ENCODE results near the gene EIF3K.
A peak's percentile ranks its signal among the peaks of the same experiment; 100 is the strongest.

Gene EIF3K

DNA sequence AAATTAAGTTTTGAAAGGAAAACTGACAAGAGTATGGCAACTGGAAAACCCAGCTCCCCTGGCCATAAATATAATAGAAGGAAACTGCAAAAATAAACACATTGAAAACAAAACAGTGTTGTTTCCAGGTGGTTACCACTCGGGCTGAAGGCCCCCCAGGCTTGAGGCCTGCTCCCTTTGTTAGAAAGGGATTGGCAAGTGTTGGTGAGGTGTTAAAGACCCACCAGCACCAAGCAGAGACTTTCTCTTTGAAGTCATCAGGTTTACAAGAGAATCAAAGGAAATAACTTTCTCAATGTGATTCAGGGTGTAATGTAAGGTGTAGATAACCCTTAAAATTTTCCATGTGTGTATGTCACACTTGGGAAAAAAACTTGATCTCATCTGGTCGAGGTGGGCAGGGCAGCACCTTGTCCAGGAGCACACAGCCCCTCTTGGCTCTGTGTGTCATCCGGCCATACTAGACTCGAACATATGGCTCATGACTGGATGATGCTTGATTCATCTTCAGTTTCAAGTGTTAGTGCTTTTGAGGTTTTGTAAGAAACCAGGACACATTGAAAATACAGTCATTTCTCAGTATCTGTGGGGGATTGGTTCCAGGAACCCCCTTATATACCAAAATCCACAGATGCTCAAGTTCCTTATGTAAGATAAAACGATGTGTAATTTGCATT is 36.3 kb downstream of the EIF3K start:
- no peak overlapping the region for H3K4ac ChIP-seq (ENCODE audit: low read depth in 1 of 2, low read length in 2 of 2)
- H3K4me1 ChIP-seq (ENCODE audit: control insufficient read depth, insufficient read depth, low read depth, low read length), result peaks cover 35% of the 10 kb centered on the region
- no peak overlapping the region for H2BK15ac ChIP-seq (ENCODE audit: low read depth, poor library complexity, severe bottlenecking)
- H3K23ac ChIP-seq (ENCODE audit: low read length in 2 of 2), result no peak overlapping the region
- H2BK12ac ChIP-seq (ENCODE audit: low read length in 2 of 2), result peak overlapping the region in 1 of 2 experiments; percentile 93
- H3K36me3 ChIP-seq (ENCODE audit: control insufficient read depth in 1 of 2, insufficient read depth in 2 of 2, low read depth in 1 of 2, low read length in 2 of 2), result peaks cover 0 to 10% of the 10 kb centered on the region in 2 experiments
- 27% methylated on average over 4 of the region's 5 CpGs for WGBS
- H2AK5ac ChIP-seq (ENCODE audit: low read length, severe bottlenecking), result no peak overlapping the region
- H3K79me1 ChIP-seq (replicated peaks; ENCODE audit: low read length, poor library complexity, severe bottlenecking), result no peaks in the 10 kb centered on the region
- H3K4me3 ChIP-seq (ENCODE audit: insufficient read depth in 1 of 2, low read depth in 1 of 2, low read length in 2 of 2), result no peak overlapping the region
- no peaks in the 10 kb centered on the region for H3K9me3 ChIP-seq (ENCODE audit: control insufficient read depth, low read length)
- H3K9ac ChIP-seq (ENCODE audit: low read length), result peak overlapping the region; percentile 77
- peak overlapping the region in 1 of 2 experiments; percentile 24 for H3K18ac ChIP-seq (ENCODE audit: low read depth in 1 of 2, low read length in 2 of 2)
- no peak overlapping the region for H2AFZ ChIP-seq (ENCODE audit: low read depth, low read length)
- peak overlapping the region; percentile 13 for H2BK120ac ChIP-seq (ENCODE audit: low read depth, low read length)
- peak; percentile 70 for DNase-seq
- H4K91ac ChIP-seq (ENCODE audit: low read length), result no peak overlapping the region
- no peak overlapping the region for H2BK5ac ChIP-seq (ENCODE audit: low read depth, low read length, poor library complexity, severe bottlenecking)
- H4K8ac ChIP-seq (ENCODE audit: low read length), result no peak overlapping the region
- no peak overlapping the region for H3K14ac ChIP-seq (ENCODE audit: low read length in 2 of 2)
- H3K27ac ChIP-seq (ENCODE audit: low read length, poor library complexity, severe bottlenecking), result peak overlapping the region; percentile 79
- no peaks in the 10 kb centered on the region for H3K27me3 ChIP-seq (ENCODE audit: control insufficient read depth in 1 of 2, insufficient read depth in 1 of 2, low read length in 2 of 2)
- peak overlapping the region; percentile 32 for H3K4me2 ChIP-seq (ENCODE audit: low read length, poor library complexity, severe bottlenecking)

DNA sequence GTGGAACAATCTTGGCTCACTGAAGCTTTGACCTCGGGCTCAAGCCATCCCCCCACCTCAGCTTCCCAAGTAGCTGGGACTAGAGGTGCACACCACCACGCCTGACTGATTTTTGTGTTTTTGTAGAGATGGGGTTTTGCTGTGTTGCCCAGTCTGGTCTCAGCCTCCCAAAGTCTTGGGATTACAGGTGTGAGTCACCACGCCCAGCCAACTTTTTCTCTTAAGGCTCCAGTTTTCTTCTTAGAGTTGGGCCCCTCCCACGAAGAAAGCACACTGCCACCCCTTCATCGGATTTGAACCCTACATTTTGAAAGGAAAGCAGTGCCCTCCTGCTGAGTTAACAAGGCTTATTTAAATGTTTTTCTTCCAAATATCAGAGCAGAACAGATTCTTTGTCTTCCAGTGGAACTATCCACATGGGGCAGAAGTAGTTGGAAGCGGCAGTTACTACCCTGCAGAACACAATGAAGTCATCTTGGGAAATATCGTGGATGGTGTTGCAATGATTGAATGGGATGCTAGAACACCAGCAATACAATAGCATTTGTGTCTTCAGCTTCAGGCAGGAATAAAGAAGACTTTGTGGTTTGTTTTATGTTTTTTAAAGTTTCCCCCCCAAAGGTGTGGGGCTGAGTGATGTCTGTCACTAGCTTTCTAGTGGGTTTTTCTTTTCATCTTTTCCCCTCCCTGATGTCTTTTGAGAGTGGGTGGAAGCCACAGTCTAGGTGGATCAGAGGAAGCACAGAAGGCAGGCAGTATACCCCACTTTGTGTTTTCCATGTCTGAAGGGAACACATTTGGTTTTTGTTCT is 37.4 kb downstream of the EIF3K start:
- Histone ChIP-seq H3K4me2 (ENCODE audit: low read length, poor library complexity, severe bottlenecking) (no peak overlapping the region), H2BK120ac (ENCODE audit: low read depth, low read length) (no peak overlapping the region)
- 81% methylated on average over 6 of the region's 7 CpGs for WGBS

DNA sequence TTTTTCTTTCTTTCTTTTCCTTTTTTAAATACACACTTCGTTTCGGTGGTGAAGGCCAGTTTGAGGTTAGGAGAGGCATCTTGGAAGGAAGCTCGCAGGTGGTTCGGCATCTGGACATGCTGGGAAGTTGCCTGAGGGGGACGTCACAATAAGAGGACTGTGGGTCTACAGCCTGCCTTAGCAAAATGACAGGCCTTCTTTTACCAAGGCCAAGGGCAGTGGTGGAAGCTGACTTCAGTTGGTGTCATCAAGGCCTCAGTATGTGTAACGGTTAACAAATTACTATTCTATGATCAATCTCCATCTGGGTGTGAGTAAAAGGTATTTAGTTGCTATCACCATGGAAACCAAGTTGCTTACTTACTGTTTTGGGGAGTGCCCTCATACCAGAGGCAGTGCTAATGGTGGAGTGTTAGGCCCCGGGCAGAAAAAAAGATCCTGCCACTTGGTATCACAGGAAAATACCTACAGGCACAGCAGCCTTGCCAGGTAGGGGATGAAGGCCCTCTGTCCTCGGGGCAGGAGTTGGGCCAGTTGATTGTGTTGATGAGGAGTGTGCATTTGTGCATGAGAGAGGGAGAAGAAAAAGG is 38.7 kb downstream of the EIF3K start:
- H3K18ac ChIP-seq (ENCODE audit: low read depth in 1 of 2, low read length in 2 of 2), result peak overlapping the region; percentile 41 to 90
- H3K27me3 ChIP-seq (ENCODE audit: control insufficient read depth in 1 of 2, insufficient read depth in 1 of 2, low read length in 2 of 2), result no peaks in the 10 kb centered on the region
- H3K4me1 ChIP-seq (ENCODE audit: control insufficient read depth, insufficient read depth, low read depth, low read length), result peaks cover 34% of the 10 kb centered on the region
- no peaks in the 10 kb centered on the region for H3K79me1 ChIP-seq (replicated peaks; ENCODE audit: low read length, poor library complexity, severe bottlenecking)
- H3K9me3 ChIP-seq (ENCODE audit: control insufficient read depth, low read length), result no peaks in the 10 kb centered on the region
- H3K9ac ChIP-seq (ENCODE audit: low read length), result peak overlapping the region; percentile 92
- H2BK5ac ChIP-seq (ENCODE audit: low read depth, low read length, poor library complexity, severe bottlenecking), result peak overlapping the region; percentile 87
- no peak overlapping the region for H3K4me2 ChIP-seq (ENCODE audit: low read length, poor library complexity, severe bottlenecking)
- no peak overlapping the region for H3K23ac ChIP-seq (ENCODE audit: low read length in 2 of 2)
- H2BK12ac ChIP-seq (ENCODE audit: low read length in 2 of 2), result no peak overlapping the region
- peak overlapping the region in 1 of 2 experiments; percentile 79 for H3K4ac ChIP-seq (ENCODE audit: low read depth in 1 of 2, low read length in 2 of 2)
- H3K14ac ChIP-seq (ENCODE audit: low read length in 2 of 2), result no peak overlapping the region
- H3K4me3 ChIP-seq (ENCODE audit: insufficient read depth in 1 of 2, low read depth in 1 of 2, low read length in 2 of 2), result peak overlapping the region in 1 of 2 experiments; percentile 54
- peak overlapping the region; percentile 32 for H2AK5ac ChIP-seq (ENCODE audit: low read length, severe bottlenecking)
- no peak overlapping the region for H2AFZ ChIP-seq (ENCODE audit: low read depth, low read length)
- peak overlapping the region; percentile 67 for H4K8ac ChIP-seq (ENCODE audit: low read length)
- H4K91ac ChIP-seq (ENCODE audit: low read length), result peak overlapping the region; percentile 83
- peaks cover 10 to 12% of the 10 kb centered on the region in 2 experiments for H3K36me3 ChIP-seq (ENCODE audit: control insufficient read depth in 1 of 2, insufficient read depth in 2 of 2, low read depth in 1 of 2, low read length in 2 of 2)
- peak overlapping the region; percentile 91 for H3K27ac ChIP-seq (ENCODE audit: low read length, poor library complexity, severe bottlenecking)
- 66% methylated on average over 7 of the region's 8 CpGs for WGBS
- peak overlapping the region; percentile 74 for H2BK15ac ChIP-seq (ENCODE audit: low read depth, poor library complexity, severe bottlenecking)
- peak; percentile 92 for DNase-seq
- no peak overlapping the region for H2BK120ac ChIP-seq (ENCODE audit: low read depth, low read length)

More for the DNA sequence above, 37.4 kb downstream of the EIF3K start:
- Histone ChIP-seq H3K9me3 (ENCODE audit: control insufficient read depth, low read length) (no peaks in the 10 kb centered on the region), H3K14ac (ENCODE audit: low read length in 2 of 2) (no peak overlapping the region), H2BK15ac (ENCODE audit: low read depth, poor library complexity, severe bottlenecking) (no peak overlapping the region), H3K4me1 (ENCODE audit: control insufficient read depth, insufficient read depth, low read depth, low read length) (peaks cover 37% of the 10 kb centered on the region), H4K91ac (ENCODE audit: low read length) (no peak overlapping the region), H3K36me3 (ENCODE audit: control insufficient read depth in 1 of 2, insufficient read depth in 2 of 2, low read depth in 1 of 2, low read length in 2 of 2) (peaks cover 9 to 10% of the 10 kb centered on the region in 2 experiments), H3K4ac (ENCODE audit: low read depth in 1 of 2, low read length in 2 of 2) (peak overlapping the region; percentile 48 to 67), H2BK12ac (ENCODE audit: low read length in 2 of 2) (peak overlapping the region; percentile 10 to 78), H3K4me3 (ENCODE audit: insufficient read depth in 1 of 2, low read depth in 1 of 2, low read length in 2 of 2) (peak overlapping the region in 1 of 2 experiments; percentile 23), H3K23ac (ENCODE audit: low read length in 2 of 2) (peak overlapping the region in 1 of 2 experiments; percentile 73), H3K27ac (ENCODE audit: low read length, poor library complexity, severe bottlenecking) (peak overlapping the region; percentile 91), H2AFZ (ENCODE audit: low read depth, low read length) (no peak overlapping the region), H4K8ac (ENCODE audit: low read length) (no peak overlapping the region), H3K18ac (ENCODE audit: low read depth in 1 of 2, low read length in 2 of 2) (no peak overlapping the region), H3K9ac (ENCODE audit: low read length) (peak overlapping the region; percentile 77), H2AK5ac (ENCODE audit: low read length, severe bottlenecking) (peak overlapping the region; percentile 97), H3K79me1 (replicated peaks; ENCODE audit: low read length, poor library complexity, severe bottlenecking) (no peaks in the 10 kb centered on the region), H2BK5ac (ENCODE audit: low read depth, low read length, poor library complexity, severe bottlenecking) (no peak overlapping the region), H3K27me3 (ENCODE audit: control insufficient read depth in 1 of 2, insufficient read depth in 1 of 2, low read length in 2 of 2) (no peaks in the 10 kb centered on the region)
- DNase-seq, result peak; percentile 74

Data from mesenchymal stem cell (in vitro differentiated cells and primary cell).